GM21825 (cell line): Measurements from ENCODE around the gene ARF6.

Source experiments
- ATAC-seq: cut with Tn5 transposase; IDR thresholded peaks from one replicate; pipeline ENCODE4 v1.9.1; 2021; ENCODE audit warnings: mild to moderate bottlenecking, moderate library complexity; ENCODE audit not compliant: unreplicated experiment

ARF6 gene

DNA sequence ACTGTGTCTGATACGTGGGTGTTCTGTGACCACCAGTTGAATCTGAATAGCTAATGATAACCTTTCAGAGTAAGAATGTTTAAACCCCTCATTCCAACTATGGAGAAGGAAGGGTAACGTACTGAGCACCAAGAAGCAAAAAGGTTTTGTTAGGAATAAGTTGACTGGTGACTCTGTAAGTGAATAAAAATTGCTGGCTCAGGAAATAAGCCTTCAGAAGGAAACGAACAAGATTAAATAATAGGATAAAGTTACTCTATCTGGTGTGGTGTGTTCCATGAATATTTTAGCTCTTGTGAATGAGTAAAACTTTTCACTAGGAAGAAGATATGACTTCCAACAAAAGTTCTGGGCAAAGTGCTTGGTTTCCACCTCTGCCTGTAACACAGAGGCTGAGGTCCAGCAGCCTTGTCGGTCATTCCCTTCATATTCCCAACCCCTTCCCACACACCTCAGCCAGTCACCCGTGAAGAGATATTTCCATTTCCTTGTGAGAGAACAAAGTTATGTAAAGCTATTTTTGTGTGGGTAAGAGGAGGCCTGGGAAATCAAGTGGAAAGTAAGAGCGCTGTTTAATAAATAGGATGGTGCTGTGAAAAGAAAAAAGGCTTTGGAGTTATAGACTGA lies 47.1 kb downstream of the ARF6 start:
- no peak for ATAC-seq

DNA sequence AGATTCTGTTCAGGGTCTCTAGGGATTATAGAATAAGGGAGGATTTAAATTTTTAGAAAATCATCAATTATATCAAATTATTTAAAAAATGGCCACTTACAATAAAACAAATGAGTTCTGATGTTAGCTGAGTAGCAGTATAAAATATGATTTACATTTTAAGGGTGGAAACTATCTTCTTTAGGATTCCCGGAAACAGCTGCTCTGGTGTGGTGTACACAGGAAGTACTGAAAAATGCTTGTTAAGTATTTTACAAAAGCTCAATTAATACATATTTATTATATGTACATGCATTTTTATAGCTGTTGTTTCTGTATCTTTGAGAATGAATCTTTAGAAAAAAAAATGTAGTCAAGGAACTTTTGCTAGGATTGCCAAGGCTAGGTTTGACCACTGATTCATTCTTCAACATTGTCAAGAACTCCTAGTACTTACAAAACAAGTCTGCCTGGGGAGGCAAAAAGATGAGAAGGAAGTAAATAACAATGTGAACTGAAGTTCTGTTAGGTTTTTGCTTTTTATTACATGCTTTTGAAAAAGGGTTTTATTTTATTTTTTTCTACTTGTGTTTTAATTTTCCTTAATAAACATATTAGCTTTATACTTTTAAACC lies 48.0 kb downstream of the ARF6 start:
- ATAC-seq = no peak

DNA sequence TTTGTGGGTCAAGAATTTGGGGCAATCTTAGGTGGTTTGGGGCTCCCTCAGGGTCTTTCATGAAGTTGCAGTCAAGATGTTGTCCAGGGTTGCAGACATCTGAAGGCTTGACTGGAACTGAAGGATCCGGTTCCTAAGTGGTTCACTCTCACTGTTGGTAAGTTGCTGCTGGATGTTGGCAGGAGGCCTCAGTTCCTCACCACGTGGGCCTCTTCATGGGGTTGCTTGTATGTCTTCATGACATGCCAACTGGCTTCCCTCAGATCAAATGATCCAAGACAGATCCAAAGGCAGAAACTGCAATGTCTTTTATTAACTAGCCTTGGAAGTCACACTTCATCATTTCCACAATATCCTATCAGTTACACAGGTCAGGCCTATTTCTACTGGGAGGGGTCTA lies 49.2 kb downstream of the ARF6 start:
- ATAC-seq = no peak

DNA sequence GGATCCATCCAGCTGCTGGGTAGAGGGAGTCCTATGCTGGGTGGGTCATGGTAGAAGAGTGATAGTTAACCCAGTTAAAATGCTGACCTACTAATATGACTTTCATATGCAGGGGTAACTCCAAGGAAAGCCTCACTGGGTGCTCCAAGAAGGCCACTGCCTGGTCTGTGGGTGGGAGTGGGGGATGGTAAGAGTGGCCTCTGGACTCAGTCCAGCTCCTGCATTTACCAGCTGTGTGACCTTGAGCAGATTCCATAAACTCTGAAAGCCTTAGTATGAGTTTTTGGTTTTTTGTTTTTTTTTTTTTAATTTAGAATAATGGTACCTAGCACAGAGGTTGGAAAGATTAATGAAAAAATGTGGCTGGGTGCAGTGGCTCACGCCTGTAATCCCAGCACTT lies 51.6 kb downstream of the ARF6 start:
- ATAC-seq = no peak

DNA sequence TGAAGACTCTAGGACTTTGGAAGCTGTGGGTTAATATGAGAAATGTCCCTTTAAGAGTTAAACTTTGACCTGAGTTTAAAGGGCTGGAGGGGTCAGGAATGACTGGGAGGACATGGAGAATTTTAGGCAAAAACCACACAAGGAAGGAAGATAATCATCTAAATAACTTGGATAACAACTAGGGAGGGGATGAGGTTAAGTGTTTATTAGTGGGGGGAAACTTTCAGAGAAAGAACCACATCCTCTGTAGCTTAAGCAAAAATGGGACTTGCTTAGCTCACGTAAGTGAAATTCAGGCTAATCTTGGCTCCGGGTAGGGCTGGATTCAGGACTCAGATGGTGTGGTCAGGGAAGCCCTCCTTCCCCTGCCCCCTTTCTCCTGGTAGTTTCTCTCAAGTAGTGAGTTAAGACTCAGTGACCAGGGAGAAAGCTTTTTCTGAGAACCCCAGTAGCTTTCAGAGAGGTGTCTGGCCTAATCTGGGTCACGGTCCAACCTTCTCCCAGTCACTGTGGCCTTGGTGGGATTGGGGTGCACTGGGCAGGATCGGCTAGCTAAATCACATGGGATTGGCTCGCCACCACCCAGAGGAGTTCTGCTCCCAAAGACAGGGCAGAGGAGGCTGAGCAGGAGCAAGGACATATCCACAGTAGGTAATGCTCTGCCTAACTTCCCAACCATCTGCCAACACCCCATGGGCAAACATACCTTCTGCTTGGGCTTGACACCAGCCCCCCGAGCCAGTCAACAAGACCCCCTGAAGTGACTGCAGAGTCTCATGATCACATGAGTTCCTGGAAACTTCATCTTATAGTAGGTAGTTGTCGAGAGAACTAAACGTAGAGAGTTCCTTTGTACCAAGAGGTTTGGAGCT lies 52.8 kb downstream of the ARF6 start:
- ATAC-seq = no peak
